HPDE6-E6E7 (cell line): ENCODE results near the gene GNAO1.

Source experiments
- DNase-seq: peaks from one replicate; pipeline ENCODE4 v3.0.0; 2011; ENCODE audit warnings: missing footprints; ENCODE audit errors: extremely low spot score

The GNAO1 gene

DNA sequence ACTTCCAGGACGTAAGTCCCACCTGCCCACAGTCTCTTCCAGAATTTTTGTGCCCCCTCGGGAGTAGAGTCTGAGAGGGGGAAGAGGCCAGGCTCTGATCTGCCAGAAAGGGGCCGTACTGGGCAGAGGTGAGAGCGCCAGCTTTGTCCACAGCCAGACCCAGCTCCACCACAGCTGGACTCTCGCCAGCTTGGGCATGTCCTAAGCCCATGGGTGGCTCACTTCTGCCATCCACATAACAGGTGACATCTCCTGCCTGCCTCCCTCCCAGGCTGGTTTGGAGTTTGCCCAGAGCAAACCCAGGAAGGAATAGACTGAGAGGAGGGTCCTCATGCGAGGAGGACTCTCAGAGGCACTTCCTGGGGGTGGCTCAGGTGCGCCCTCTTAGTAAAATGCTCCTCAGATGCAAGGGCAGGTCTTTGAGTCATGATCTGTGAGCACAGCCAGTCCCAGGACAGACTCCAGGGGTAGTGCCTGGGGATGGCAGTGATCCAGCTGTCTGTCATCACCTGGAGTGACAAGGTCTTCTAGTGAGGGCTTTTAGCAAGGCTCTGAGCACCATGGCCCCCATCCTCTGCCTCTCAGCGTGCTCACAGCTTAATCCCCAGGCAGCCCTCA lies 144.9 kb downstream of the GNAO1 start:
- no peak for DNase-seq

DNA sequence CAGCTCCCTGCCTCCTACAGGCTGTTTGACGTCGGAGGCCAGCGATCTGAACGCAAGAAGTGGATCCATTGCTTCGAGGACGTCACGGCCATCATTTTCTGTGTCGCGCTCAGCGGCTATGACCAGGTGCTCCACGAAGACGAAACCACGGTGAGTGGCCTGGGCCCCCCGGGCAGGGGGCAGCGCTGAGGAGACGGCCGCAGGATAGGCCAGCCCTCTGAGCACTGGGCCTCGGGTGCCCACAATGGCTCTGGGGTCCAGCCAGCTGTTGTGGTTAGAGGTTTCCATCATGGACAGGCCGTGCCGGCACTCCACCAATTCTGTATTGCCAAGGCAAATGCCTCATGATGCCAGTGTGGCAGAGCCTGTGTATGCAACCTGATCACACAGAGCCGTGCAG lies 145.4 kb downstream of the GNAO1 start:
- DNase-seq = no peak

DNA sequence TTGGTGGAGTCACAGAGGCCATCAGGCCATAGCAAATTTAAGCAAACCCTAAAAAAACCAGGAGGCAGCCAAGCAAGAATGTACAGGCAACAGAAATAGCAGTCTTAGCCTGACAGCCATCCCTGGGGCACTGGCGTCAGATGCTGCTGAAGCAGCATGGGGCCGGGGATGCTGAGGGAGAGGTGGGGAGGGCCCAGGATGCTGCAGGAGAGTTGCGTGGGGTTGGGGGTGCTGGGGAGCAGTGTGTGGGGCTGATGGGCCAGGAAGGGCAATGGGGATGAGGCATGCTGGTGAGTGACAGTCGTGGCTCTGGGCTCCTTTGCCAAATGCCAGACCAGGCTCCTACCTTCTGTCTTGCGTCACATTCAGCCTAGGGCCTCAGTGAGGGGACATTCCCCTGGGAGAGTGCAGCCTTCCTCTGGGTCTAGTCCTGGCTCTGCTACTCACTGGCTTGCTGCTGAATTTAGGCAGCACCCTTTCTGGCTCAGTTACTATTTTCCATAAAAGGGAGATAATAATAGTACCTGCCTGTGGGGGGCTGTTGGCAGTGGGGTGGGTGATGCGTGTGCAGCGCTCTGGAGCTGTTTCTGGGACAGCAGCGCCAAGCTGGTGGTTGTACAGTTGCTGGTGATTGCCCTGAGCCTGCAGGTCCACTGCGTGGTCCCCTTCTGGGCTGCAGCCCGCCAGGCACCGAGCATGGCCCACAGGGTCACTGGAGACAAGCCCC lies 146.0 kb downstream of the GNAO1 start:
- DNase-seq = no peak

DNA sequence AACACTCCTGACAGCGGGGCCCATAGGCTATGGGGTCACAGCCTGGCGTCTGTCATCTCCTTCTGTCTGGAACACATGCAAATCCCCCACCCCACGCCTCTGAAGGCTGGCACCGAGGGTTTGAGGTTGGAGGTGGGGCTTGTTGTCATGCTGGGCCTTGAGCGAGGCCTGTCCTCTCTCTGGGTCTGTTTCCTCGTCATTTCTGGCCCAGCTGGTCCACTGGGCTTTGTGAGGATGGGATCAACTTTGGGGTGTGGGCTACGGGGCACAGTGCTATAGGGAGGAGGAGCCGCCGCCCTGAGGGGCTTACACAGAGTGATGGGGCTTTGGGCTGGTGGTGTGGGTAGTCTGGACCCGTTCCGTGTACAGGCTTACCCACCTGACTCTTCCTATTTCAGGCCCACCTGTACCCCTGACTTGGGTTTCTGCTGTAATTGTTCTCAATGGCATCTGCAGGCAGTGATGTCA lies 146.6 kb downstream of the GNAO1 start:
- DNase-seq = no peak

DNA sequence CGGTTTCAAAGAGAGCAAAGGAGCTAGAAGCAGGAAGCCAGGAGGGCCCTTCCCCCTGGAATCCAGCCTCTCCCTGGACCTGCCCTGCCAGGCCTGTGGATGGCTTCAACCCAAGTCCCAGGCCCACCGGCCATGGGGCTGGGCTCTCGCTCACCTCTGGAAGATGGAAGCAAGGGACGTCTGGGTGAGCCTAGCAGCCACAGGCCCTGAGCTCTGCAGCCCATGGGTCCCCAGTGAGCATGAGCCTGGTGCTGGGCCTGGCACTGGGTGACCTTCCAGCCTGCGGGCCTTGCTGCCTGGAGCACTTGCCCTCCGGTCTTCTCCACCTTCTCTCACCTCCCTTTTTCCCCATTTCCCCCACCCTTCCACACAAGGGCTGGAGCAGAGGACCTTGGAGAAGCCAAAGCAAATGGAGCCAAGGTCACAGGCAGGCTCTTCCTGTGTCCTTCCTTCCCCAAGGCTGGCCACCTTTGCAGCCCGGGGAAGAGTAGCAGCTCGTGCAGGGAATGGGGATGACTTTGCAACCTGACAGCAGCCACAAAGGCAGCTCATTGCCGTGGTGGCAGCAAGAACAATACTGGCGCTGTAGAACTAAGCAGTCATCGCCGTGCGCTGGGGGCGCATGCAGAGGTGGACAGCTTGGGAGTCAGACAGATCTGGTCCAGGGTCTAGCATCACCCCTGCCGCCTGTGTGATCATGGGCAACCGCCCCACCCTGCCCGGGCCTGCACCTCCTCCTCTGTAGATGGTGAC lies 147.5 kb downstream of the GNAO1 start:
- no peak for DNase-seq

DNA sequence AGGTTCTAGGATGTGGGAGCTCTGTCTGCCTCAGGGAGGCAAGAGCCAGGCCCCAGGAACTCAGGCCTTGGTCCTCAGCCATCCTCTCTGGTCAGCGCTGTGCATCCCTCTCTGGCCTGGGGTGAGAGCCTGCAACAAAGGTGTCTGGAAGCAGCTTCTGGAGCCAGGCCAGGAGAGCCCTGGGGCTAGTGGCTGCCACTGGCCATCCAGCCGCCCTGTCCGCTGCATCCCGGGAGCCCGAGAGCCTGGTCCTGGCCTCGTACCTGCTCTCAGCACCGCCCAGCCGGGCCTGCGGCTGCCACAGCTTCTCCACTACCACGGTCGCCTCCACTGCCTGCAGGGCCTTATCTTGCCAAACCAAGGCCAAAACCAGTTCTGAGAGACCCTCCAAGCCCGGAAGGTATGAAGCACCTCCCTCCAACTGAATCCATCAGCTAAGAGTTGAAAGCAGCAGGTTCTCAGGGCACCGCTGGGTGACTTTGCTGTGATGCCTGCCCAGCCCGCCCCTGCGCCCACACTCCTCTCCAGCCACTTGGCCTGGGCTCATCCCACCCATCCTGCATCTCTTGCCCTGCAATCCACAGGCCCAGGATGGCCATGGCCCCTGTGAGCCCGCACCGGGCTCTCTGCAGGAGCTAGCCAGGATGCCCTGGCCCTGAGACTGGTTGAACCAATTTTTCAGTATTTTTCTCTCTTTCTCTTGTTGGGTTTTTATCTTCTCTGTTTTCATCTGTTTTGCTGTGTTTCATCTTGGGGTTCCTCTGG lies 148.3 kb downstream of the GNAO1 start:
- DNase-seq = no peak

DNA sequence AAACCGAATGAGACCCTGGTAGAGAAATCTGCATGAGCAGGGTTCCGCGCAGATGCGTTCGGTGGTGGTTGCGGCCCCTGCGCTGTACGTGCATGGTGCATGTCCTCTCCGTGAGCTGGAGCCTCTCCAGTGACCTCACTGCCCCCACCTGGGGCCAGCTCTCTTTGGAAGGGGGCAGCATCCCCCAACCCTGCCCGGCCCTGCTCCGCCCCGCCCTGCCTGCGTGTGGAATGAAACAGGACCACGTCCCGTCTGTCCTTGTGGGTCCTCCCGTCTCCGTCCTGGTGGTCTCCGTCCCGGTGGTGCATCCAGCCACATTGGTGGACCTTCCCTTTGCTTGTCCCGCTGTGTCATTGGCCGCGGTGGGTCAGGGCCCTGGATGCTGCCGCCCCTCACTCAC lies 149.1 kb downstream of the GNAO1 start:
- DNase-seq = no peak

DNA sequence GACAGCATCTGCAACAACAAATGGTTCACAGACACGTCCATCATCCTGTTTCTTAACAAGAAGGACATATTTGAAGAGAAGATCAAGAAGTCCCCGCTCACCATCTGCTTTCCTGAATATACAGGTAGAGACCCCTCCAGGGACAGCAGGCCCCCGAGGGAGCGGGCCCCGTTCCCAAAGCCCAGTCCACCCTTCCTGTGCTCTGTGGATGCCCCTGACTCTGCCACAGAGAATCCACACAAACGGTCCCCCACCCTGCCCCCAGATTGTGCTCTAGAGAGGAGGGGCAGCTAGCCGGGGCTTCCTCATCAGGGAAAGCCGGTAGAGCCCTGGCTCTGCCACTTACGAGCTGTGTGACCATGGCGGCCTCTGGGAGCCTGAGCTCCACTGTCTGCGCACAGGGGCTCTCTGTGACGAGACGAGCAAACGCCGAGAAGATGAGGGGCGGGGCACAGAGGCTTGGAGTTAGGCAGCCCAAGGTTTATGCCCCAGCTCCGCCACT lies 149.6 kb downstream of the GNAO1 start:
- no peak for DNase-seq

DNA sequence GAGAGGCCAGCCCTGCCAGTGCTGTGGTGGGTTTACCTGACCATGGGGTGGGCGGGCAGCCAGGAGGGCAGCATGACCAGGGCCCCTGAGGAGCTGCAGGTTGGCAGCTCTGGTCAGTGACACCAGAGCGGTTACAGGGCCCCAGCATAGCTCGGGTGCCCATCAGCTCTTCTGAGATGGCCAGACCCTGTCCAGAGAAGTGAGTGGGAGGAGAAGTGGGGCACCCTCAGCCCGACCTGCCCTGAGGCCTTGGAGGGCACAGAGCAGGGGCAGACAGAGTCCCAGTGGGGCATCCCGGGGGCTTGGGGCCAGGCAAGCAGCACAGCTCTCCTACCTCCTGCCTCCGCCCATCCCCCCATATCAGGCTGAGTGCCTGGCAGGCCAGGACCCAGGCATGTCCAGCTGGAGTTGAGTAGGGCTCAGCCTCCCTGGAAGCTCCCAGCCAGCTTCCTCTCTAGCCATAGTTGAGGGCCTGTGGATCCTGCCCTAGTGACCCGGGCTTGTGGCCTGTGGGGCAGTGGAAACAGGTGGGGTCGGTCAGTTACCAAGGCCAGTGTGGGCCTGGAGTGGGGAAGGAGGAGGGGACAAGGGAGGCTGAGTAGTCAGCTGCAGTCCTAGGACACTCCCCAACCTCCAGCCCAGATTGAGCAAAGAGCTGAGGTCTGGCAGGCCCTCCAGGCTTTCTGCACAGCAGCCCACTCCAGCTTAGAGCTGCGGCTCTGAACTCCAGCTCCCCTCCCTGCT lies 150.5 kb downstream of the GNAO1 start:
- no peak for DNase-seq

DNA sequence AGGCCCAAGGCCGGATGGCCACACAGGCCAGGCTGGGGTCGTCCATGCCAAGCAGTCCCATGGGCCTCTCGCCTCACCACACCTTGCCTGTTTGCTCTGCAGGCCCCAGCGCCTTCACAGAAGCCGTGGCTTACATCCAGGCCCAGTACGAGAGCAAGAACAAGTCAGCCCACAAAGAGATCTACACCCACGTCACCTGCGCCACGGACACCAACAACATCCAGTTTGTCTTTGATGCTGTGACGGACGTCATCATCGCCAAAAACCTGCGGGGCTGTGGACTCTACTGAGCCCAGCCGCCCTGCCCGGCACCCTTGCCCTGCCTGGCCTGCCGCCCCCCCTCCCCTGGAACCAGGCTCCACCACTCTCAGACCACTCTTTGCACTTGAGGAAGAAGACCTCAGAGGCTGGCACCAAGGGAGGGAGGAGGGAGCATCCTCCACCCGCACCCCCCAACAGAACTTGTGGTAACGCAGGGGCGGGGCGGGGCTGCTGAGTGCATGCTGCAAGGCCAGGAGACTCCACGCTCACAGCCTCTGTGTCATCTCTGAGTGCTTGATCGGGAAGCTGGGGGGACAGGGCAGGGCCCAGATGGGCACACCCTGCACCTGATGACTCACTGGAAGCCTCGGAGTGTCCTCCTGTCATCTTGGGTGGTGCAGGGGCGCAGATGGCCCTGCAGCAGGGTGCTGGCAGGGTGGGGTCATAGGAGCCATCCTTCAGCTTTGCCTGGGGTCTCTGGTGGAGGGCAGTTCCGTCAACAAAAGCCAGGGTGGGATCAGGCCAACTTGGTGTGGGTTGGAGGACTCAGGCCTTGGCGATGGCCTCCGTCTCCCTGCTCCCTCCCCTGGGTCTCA lies 152.6 kb downstream of the GNAO1 start:
- DNase-seq = no peak

DNA sequence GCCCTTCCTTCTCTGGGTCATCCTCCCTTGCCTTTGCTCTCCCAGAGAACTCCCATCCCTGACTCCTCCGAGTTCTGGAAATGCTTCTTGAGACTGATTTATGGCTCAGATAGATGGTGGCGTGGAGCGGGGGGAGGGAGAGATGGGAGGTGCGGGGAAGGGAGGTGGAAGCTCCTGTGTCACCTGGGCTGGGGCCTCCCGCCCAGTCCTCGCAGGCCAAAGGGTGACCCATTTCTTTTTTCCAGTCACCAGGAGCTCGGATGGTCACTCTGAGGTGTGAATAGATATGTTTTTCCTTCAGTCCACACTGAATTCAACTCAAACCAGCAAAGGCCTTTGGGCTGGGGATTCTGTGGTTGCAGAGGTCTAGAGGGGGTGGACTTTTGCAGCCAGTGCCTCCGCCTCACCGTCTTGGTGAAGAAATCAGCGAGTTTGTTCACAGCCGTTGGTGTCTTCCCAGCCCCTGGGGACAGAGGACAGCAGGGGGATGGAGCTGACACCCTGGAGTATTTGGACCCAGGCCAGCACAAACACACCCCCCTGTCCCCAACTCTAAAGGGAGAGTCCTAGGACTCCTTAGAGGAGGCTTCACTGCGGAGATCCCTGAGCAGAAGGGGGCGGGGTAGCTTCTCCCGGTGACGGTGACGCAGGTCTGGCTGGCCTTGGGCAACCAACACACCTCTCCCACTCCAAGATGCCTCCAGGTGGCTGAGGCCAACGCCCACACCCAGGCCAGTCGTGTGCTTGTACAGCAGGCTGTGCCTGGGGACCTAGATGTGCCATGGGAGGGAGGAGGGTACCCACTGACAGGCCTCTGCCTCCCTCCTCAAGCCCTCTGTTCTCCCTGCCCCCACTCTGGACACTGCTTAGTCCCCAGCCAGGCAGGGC lies 153.5 kb downstream of the GNAO1 start:
- DNase-seq = peak; percentile 89

DNA sequence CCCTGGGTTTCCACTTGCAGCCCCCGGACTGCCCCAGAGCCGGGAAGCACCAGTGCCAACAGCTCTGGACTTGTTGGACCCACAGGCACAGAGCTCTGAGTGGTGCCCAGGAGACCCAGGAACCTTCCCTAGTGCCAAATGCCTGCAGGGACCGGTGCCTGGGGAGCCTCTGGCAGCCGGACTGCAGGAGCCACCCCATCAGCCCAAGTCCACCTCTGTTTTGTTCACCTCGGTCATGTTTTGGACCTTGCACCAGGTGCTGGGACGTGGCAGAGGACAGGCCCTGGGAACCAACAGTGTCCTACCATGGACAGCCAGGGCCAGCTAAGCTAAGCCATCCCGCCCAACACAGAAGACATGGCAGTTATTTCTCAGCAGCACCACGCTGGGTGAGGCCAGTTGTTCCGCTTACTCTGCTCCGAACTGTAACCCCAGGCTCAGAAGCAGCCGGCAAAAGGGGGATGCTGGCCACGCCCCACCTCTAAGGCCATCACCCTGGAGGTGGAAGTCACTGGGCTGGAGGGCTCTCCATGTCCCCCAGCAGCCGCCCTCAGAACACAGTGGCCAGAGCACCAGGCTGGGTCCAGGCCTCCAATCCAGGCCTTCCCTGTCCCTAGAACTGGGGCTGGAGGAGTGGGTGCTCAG lies 154.2 kb downstream of the GNAO1 start:
- no peak for DNase-seq

DNA sequence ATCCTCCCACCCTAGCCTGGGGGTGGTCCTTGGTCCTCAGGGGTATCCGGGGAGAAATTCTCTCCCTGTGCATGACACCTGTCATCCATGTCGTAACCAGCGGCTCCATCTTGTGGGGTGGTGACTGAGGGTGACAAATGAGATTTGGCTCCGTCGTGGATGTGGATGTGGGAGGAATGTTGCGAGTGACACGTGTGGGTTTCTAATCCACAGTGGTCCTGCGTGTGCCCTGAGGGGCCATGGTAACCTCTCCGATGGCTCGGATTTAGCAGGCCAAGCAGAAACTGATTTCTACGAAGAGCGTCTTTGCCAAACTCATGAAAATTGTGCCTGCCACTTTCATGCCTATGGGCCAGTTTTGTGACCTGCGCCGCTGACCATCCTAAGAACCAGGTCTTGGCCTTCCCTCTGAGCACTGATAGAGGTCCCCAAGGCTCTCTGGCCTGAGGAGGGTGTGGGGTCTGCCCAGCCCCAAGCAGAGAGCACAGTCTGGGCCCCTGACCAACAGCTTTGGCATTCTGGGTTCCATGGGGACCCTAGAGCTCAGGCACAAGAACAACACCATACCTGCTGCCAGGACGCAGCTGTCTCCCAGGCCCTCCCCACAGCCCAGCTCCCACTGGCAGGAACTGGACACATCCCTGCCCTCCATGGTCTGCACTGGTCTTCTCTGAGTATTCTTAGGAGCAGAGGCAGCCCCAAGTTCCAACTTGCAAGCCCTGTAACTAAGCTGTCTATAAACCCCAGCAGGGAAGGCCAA lies 155.0 kb downstream of the GNAO1 start:
- no peak for DNase-seq

DNA sequence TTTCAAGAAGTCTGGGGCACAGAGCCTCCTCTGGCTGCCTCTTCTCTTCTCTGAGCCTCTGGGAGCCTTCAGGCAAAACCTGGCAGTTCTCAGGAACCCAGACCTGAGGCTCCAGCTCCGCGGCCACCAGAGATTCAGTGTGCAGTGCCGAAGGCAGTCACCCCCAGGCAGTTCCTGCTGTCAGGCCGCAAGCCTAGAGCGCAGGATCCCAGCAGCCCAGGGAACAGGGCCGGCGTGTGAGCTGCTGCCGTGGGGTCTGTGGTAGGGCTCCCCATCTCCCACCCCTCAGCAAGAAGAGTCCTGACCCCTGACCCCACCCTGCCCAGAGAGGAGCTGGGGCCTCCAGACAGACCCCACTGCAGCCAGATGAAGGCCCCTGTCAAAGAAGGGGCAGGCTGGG lies 155.9 kb downstream of the GNAO1 start:
- no peak for DNase-seq

DNA sequence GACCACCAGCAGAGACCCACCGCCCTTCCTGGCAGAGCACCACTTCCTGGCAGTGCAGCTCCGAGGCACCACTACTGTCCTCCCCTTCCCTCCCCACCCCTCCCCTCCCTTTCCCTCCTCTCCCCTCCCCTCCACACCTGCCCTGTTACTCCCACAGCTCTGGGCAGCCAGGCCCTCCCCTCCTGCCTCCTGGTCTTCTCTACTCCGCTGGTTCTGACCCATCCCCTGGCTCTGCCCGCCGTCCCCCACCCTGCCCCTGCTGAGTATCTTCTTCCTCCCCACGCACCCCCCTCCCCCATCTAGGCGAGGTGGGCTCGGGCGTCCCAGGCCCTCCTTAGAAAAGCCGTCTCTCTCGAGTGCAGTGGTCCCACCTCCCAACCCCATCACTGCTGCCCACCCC lies 156.4 kb downstream of the GNAO1 start:
- no peak for DNase-seq

DNA sequence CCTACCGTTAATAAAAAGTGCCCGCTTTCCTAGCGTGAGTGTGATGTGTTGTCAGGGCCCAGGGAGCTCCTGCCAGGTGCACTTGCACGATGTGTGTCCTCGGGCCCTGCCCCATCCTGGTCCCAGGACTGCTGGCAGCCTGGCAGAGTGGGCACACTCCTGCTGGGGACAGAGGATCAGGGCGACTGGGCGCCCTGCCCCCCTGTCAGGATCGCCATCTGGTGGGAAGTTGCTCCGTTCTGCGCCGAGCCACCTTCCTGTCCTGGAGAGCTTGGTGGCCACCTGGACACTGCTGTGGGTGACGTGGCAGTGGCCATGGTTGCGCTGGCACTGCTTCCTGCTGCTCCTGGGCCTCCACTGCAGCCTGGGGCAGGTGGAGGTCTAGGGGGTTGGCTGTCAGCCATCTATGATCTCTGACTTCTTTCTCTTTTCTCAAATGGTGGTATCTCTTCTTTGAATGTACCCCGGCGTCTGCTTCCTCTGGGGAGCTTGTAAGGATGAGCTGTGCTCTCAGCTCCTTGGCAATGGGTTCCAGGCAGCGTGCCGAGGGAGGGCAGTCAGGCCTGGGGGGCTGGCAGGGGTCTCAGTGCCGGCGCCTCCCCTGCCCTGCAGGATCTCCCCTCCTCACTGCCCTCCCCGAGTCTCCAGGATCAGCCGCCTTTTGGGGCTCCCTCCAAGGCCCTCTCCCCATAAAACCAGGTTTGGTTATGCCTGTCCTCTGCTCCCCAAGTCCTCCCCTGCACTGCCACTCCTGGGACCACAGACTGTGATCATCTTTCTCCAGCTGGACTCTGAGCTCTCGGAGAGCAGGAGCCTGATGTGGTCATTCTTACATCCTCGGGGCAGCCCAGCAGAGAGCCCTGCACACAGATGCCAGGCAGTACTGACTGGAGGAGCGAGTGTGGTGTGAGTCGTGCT lies 157.1 kb downstream of the GNAO1 start:
- DNase-seq = no peak

DNA sequence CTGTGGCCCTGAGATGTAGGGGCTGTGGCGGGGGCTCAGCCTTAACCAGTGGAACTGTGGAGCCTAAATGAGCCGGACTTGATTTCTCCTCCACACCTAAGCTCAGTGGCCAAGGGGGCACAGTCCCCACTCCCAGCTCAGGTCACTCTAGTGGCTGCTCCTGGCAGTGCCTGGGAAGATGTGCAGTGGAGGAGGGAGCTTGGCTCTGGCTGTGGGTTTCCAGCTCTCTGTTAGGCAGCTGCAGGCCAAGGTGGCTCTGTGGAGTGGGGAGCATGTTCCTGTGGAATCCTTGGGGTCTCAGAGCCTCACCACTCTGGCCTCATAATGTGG lies 157.8 kb downstream of the GNAO1 start:
- DNase-seq = no peak
